NCI-H1048 (cell line): ENCODE results near the gene YTHDF1.

Source experiments
- DNase-seq: peaks from one replicate; lab custom pipeline; 2025; lab: John Stamatoyannopoulos, UW

Gene YTHDF1

DNA sequence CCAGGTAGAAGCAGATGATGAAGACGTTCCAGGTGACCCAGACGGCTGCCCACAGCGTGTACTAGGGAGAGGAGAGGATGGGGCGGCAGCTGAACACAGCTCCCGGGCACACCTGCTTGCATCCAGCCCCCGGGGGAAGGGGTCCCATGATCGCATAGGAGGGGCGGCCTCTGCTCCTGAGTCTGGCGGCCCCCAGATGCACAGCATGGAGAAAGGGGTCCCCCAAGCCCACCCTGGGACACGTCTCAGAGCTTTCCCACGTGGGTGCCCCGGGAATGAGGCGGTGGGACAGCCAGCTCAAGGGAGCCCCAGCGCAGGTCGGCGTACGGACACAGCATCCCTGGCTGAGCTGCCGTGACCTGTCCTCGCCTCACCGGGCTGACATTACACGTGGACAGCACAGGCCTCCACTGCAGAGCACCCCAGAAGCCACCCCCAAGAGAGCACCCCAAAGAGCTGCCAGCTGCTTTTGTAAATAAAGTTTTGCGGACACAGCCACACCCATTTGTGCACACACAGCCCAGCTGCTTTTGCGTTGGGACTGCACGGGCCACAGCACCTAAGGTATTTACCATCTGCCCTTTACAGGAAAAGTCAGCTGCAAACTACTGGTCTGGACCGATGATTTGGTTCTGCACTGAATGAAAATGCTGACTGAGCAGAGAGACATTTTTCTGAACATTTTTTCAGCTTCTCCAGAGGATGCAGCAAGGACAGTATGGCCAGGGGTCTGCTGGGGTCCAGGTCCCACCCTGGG, 33.1 kb upstream of the YTHDF1 start:
- no peak for DNase-seq

DNA sequence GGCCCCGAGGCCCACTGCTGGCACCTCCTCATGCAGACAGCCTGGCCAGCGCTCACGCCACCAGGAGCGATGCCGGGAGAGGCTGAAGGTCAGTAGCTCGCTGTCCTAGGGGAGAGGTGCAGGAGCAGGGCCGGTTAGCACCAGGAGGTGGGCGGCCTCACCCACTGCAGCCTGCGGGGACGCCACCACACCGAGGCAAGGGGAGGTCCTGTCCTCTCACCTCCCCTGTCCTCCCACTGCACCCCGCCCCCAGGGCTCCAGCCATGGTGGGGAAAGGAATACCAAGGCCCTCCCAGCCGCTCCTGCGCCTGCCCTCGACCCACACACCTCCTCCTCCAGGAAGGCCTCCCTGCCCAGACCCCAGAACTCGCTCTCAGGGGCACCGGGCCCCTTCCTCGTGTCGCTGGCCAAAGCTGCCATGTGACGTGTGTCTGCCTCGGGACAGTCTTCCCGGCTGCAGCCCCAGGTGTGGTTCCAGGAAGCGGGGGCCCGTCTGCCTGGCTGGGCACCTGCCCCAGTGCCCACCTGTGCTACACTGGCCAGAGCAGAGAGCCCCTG, 31.8 kb upstream of the YTHDF1 start:
- DNase-seq: no peak

DNA sequence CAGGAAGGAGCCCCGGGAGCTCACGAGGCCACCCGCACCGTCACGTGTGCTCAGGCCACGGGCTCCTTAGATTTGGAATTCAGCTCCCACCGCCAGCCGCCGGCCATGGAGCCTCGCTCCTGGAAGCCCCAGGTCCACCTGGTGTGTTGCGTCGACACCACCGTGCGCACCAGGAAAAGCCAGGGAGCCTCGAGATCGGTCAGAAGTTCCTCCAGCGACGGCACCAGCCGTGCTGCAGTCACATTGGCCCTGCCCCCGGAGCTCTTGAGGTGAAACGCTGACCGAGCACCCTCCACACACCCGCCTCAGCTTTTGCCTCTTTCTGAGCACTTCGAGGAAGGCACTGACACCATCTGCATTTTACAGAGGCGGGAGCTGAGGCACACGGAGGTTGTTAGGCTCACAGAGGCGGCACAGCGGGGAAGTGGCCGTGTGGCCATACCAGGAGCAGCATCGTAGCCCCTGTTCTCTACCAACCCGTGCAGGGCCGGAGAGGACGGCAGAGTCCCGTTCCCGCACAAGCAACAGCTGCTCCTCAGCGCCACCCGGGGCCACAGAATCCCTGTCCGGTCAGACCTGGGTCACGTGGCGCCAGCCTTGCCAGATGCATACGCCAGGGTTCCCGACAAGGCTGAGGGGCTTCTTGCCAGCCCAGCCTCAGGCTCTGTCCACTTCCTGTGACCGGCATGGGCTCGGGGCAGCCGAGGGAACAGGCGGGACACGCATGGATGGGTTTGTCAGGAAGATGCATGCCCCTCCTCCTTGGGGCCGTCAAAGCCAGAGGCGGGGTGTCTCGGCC, 30.8 kb upstream of the YTHDF1 start:
- no peak for DNase-seq

DNA sequence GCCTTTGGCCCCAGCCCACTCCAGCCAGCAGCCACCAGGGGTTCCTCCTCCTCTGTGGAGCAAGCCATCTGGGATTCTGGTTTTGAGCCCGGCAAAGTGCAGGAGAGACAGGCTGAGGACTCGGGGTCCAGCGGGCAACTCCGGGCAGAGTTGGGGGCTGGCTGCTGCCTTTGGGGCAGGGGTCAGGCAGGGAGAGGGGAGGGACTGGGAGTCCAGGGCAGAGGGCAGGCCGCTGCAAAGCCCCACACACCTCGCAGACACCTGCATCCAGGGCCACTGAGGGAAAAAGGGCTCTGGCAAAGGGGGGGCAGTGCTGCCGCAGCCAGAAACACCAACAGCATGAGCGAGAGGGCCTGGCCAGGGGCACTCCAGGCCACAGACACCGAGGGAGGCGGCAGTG, 28.5 kb upstream of the YTHDF1 start:
- DNase-seq: no peak

- no peak for DNase-seq
Measured at GRCh38 chr20:63243604-63244247, 27.8 kb upstream of the YTHDF1 start.

- no peak for DNase-seq
Measured at GRCh38 chr20:63242736-63243135, 26.8 kb upstream of the YTHDF1 start.

DNA sequence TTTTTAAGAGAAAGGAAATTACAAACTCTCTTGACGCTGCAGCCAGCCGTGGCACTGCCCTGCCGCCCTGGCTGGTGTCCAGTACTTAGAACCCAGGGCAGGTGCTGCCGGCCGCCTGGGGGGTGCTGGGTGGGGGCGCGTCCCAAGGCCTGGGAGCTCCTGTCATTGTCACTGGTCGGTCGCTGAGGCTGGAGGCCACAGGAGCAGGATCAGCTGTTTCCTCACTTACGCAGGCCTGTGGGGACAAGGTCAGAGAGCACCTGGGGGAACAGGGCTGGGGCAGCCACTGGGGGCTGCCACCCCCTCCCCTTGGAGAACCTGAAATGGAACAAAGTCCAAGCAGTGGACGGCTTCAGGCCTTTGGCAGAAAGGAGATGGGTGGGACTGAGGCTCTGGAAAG, 25.3 kb upstream of the YTHDF1 start:
- DNase-seq: no peak

- no peak for DNase-seq
Measured at GRCh38 chr20:63240004-63240403, 24.1 kb upstream of the YTHDF1 start.

GRCh38 chr20:63239431-63239830, 23.5 kb upstream of the YTHDF1 start:
- no peak for DNase-seq

- no peak for DNase-seq
Measured at GRCh38 chr20:63238514-63239125, 22.7 kb upstream of the YTHDF1 start.

- DNase-seq: no peak
Measured at GRCh38 chr20:63238031-63238430, 22.1 kb upstream of the YTHDF1 start.

DNA sequence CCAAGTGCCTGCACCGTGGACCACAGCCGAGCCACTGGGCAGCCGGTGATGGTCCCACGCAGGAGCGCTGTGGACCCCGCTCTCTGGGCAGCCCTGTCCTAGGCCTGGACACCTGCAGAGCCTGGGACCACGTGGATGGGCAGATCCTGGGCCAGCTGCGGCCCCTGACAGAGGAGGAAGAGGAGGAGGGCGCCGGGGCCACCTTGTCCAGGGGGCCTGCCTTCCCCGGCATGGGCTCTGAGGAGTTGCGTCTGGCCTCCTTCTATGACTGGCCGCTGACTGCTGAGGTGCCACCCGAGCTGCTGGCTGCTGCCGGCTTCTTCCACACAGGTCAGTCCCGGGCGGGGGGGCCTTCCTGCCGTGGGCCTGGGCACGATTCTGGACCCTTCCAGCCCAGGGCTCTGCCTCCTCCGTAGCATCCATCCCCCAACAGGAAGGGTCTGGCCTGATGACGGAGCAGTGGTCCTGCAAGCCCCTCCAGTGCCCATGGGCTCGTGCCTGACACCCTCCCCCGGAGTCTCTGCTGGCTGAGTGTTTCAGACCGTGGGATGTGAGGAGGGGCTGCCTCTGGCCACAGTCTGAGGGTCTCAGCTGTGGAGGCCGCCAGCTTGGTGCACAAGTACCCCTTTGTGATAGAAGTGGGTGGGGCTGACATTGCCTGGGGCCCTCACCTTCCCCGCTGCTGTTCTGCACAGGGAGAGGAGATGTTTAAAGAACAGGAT, 20.3 kb upstream of the YTHDF1 start:
- no peak for DNase-seq

DNA sequence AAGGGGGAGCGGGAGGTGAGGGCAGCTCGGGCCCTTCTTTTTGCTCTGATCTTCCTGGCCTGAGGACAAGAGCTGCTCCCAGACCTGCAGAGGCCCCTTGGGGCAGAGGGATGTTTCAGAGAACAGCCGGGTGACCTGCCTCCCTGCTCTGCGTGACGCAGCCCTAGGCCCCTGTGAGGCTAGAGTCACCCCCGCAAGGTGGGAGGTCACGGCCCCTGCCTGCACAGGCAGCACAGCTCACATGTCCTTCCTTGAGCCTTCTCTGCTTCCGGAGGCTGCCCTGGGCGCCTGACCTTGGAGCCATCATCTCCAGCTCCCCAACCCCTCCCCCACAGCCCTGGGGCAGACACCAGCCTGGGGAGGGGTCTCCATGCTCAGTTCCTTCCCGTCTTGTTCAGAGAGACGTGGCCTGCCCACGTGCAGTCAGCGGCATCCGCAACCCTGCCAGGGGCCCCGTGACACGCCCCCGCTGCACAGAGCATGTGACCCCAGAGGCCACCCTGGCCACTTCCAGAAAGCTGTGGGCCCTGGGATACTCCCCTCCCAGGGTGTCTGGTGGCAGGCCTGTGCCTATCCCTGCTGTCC, 19.6 kb upstream of the YTHDF1 start, which contains the start of gene BIRC7:
Gene BIRC7, plus strand, starts transcription at position 507 of the 585 bp plus-strand sequence. CDS start 192 bp downstream, outside the sequence.
- no peak for DNase-seq

- no peak for DNase-seq
Measured at GRCh38 chr20:63234693-63235398, 18.9 kb upstream of the YTHDF1 start.

GRCh38 chr20:63233924-63234323, 18.0 kb upstream of the YTHDF1 start:
- DNase-seq: no peak

DNA sequence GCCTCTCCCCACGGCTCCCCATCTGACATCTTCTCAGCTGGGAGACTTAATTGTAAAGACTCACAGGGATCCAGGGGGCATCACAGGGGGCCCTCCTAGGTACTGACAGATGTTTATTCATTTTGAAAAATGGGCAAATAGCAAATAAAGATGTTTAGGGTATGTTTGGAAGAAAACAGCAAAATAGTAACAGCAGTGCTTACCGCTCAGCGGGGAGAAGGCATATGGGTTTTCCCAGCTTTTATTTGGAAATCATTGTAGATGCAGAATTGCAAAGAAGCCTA, 17.1 kb upstream of the YTHDF1 start:
- no peak for DNase-seq

- no peak for DNase-seq
Measured at GRCh38 chr20:63232235-63233060, 16.5 kb upstream of the YTHDF1 start.

DNA sequence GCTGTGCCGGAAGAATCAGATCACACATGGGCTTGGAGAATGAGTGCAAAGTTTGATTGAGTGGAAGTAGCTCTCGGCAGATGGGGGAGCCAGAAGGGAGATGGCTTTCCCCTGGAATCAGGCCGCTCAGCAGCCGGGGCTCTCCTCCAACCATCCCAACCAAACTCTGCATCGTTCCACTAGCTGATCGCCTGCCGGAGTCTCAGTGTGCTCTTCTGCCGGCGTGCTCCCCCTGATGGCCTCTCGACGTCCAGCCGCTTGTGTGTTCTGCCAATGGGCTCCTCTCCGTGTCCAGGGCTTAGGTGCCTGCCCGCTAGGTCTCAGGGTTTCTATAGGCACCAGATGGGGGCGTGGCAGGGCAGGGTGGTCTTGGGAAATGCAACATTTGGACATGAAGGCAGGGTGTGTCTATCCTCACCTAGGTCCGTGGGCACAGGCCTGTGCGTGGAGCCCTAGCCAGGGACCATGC, 14.9 kb upstream of the YTHDF1 start:
- no peak for DNase-seq

GRCh38 chr20:63228806-63229205, 12.9 kb upstream of the YTHDF1 start:
- DNase-seq: no peak

DNA sequence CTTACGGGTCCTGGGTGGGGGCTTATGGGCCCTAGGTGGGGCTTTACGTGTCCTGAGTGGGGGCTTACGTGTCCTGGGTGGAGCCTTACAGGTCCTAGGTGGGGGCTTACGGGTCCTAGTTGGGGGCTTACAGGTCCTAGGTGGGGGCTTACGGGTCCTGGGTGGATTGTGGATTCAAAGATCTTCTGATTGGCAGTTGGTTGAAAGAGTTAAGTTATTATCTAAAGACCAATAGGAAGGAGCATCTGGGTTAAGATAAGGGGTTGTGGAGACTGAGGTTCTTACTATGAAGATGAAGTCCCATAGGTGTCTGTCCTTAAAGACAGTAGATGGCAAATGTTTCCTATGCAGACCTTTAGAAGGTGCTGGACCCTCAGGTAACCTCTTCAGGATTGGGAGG, 11.3 kb upstream of the YTHDF1 start:
- DNase-seq: no peak
